ENCODE results near the gene SLC24A4.

SLC24A4 gene

GRCh38 chr14:92507174-92507768 lies 184.3 kb downstream of the SLC24A4 start:
- no peak for DNase-seq

DNA sequence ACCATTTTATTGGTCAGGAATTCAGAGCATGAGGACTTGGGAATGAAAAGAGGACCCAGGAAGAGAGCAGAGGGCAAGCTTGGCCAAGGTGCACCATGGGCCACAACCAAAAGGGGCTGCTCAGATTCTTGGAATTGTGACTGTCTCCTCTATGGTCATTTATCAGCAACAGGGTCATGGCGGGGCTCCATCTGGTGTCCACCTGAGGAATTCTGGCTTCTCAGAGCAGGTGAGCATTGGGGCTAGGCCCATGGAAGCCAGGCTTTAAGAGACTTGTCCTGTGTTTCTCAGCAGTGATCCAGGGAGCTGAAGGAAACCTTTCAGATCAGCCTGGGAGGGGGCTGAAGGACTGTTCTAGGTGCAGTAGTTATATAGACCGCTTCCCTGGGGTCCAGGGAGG lies 188.0 kb downstream of the SLC24A4 start:
- DNase-seq: no peak

DNA sequence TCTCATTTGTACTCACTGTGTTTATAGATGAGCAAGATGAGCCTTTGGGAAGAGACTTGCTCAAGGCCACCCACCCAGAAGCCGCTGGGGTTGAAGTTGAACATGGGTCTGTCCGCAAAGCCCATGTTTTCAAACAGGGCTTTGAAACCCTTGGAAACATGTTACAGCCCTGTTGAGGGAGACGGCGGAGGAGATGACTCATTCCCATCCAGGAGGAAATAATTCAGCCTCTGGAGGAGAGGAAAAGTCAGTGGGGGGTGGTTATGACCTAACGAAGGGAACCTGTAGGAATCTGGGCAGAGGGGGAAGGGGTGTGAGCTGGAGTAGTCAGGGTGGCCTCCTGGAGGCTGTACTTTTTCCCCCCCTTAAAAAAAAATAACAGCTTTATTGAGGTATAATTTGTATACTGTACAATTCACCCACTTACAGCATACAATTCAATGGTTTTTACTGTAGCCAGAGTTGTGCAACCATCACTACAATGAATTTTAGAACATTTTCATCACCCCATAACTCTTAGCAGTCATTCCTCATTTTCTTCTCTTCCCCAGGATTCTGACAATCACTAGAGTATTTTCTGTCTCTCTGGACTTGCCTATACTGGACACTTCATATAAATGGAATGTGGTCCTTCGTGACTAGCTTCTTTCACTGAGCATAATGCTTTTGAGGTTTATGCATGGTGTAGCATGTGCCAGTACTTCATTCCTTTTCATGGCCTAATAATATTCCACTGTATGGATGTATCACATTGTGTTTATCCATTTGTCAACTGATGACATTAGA lies 188.7 kb downstream of the SLC24A4 start:
- DNase-seq: no peak

DNA sequence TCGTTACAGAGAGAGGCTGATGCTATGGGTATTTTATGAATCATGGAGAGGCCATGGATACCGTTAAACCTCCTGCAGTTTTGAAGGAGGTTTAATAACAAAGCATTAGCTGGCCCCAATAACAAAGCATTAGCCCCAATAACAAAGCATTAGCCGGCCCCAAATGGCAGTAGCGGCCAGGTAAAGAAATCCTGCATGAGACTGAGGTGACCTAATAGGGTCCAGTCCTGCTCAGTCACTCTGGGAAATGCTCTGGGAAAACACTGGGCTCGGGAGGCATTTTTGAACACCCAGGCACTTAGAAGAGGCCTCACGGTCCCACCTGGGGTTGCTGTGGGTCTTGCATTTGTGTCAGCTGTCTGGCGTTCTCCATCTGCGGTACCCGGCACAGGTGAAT lies 189.8 kb downstream of the SLC24A4 start:
- DNase-seq: no peak

DNA sequence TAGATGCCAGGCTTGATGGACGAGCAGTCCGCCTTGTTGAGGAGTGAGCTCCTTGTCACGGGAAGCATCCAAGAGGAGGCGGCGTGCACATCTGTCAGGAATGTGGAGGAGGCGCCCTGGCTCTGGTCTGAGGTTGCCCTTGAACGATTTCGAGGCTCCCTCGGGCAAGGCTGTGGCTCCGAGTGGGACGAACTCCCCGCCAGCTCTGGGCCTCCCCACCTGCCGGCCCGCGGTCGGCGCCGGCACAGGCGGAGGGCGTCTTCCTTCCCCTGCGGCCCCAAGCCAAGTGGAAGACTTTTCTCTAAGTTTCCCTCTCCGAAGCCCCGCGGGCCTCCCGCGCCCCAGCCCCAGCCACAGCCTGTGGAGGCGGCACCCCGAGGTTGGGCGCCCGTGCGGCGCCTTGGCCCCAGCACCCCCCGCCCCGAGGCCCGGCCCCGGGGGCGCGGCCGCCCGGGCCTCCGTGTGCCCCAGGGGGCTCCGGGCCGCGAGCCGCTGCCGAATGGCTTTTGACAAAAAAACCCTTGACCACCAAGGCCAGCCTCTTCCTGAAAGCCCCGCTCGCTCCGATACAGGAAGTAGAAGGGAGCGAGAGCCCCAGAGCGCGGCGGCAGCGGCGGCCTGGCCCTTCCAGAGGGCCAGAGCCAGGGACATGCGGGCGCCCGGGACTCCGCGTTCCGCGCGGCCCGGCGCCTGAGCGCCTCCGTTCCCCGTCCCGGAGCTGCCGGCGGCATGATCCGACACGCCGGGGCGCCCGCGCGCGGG lies 190.4 kb downstream of the SLC24A4 start, which contains the start of gene RIN3:
RIN3 (plus strand) TSS at position 578 of the 762 bp plus-strand sequence; CDS start at position 730, 152 bp downstream.
- DNase-seq: no peak

DNA sequence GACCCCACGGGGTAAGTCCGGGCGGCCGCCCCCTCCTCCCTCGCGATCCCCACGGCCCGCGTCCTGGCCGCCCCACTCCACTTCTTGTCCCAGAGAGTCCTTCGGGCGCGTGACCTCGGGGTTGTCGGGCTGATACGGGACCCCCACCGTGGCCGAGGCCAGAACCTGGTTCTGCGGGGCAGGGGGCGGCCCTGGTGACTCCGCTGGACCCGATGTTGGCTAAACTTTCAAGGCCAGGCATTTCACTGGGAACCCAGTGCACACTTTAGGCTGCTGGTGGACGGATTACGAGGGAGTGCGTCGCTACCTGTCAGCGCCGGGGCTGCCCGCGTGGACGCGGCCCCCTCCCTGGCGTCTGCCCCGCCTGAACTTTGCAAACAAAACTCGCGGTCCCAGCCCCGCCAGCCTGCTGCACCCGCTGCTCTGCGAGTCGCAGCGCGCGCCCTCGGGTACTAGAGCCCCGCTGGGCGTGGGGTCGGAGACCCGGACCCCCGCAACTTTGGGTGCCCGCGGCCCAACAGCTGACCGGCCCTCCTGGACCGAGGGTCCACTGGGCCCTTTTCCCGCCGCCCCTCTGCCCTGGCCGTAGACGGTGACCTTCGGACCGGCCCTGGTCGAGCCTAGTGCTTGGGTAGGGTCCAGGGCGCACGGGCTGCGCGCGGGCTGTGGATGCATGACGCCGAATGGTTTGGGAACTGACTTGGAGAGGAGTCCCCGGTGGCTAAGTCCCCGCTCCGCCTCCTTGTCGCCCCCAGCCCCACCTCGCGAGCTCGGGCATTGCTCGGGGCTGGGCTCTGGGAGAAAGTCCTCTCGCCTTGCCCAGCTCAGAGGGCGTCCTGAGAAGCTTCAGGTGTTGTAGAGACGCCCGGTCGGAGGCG lies 191.2 kb downstream of the SLC24A4 start:
- DNase-seq: no peak

DNA sequence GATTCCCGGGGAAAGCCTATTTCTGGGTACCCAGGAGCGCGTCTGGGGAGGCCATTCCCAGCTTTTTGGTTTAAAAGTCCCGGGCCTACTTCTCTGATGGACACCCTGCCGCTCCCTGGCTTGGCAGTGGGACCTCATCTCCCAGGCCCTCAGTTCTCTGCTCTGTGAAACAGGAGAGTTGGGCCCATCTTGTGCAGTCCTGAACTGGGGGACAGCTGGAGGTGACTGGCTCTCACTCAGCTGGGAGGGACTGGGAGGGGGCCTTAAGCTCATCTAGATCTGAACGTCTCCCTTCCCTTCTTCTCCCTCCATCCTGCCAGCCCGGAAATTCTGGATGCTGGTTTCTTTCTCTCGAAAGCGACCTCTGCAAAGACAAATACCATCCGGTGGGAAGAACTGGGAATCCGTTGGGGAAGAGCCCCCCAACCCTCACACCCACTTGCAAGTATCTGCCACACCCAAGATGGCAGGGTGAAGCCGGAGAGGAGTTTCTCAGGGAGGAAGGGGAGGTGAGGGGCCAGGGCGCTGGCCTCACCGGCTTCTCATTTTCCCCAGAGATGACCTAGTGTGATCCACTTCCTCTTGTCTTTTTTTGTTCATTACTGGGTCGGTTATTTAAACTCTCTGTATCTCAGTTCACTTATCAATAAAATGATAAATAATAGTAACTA lies 192.0 kb downstream of the SLC24A4 start:
- DNase-seq: no peak

GRCh38 chr14:92515546-92516343 lies 192.8 kb downstream of the SLC24A4 start:
- no peak for DNase-seq

DNA sequence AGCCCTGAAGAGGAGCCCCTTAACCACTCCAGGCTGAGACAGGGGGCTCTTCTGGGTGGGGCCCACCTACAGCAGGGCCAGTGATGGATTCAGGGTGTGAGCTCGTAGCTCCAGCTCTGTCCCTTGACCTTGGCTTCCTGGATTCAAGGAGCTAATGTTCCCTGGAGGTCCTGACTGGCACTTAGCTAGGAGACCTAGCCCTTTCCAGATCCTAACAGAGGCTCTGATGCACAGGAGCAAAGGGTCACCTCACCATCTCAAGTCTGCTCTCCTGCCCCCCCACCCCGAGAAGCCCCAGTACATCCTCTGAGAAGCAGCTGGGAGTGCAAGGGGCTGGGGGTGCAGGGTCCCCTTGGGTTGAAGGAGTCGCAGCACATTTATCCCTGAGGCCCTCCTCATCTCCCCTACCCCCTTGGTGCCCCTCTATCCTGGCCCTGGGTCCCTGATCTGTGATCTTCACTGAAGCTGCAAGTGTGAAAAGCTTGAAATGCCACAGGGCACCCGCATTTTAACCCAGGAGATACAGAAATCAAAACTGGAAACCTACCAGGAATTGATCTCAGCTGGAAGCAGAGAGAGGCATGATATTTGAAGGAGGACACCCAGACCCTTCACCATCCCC lies 193.5 kb downstream of the SLC24A4 start:
- no peak for DNase-seq

DNA sequence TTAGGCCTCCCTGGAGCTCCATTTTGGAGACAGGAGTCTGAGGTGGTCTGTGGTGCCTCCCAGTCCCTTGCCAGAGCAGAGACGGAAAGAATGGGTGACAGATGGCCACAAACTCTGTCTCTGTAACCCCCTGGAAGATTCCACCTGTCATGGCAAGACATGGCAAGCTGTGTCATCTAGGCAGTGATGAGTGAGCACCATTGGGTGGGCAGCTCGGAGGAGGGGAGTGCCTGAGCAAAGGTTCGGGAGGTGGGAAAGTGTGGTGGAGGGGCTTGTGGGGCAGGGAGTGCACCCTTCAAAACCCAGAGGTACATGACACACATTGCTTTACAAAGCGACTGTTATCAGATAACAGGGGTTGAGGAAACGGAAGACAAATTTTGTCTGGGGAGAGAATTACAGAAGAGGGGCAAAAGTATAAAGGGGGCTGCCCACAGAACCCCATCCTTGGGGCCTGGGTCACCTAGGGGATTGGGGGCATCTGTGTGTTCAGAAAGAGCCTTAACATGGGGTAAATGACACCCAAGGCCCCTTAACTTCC lies 194.1 kb downstream of the SLC24A4 start:
- DNase-seq: no peak

- DNase-seq: no peak
These were observed 194.8 kb downstream of the SLC24A4 start for GRCh38 chr14:92517761-92518160.

- no peak for DNase-seq
These were observed 196.5 kb downstream of the SLC24A4 start for GRCh38 chr14:92519246-92520101.

- no peak for DNase-seq
These were observed 197.4 kb downstream of the SLC24A4 start for GRCh38 chr14:92520102-92521057.

DNA sequence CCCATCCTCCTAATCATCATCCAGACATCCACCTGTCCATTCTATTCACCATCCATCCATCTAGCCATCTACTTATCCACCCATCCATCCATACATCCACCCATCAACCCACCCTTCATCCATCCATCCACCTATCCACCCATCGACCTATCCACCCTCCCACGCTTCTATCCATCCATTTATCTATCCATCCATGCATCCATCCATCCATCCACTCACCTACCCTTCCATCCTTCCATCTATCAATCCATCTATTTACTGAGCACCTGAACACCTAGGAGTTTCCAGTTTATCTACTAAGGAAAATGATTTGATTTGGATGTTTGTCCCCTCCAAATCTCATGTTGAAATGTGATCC lies 198.1 kb downstream of the SLC24A4 start:
- DNase-seq: no peak

DNA sequence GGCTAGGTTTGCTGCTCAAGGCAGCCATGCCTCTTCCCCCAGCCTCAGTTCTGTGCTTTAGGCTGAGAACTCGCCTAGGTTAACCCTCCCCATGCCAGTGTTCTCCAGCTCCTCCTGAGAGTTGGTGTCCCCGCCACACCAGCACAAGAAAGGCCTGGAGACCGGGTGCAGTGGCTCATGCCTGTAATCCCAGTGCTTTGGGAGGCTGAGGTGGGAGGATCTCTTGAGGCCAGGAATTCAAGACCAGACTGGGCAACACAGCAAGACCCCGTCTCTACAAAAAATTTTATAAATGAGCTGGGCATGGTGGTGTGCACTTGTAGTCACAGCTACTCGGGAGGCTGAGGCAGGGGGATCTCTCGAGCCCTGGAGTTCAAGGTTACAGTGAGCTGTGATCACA lies 200.8 kb downstream of the SLC24A4 start:
- DNase-seq: no peak

DNA sequence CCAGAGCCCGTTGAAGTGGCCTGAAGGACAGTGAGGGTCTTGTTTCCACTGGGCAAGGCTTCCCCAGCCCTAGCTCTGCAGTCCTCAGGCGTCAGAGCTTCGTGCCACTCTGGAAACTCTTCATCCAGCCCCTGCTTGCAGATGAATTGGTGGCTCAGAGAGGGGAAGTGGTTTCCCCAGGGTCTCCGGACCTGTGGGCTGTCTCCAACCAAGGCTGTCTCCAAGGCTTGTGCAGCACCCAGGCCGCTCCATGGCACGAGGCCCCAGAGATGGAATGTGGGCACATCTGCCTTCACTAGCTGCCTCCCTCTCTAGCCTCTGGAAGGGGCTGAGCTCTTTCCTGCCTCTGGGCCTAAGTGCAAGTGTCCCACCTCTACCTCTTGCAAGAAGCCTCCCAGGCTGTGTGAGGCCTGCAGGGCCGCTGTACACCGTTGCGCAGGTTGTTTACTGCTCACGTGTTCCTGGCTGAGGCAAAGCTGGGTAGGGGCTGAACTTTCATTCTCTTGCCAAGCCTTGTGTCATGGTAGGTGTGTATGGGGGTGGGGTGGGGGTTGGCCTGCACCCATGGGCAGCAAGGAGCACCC lies 201.7 kb downstream of the SLC24A4 start:
- DNase-seq: no peak

- DNase-seq: no peak
These were observed 202.5 kb downstream of the SLC24A4 start for GRCh38 chr14:92525322-92526095.
